GM23338 (cell line): Measurements from ENCODE around the gene PAQR8. TPM values are rescaled to one million over a fixed set of nuclear protein-coding genes. Genes with fewer than 3 reads are reported as not detected.

ENCODE experiments used
- ATAC-seq: fragments of 200-7000 bp; cut with Tn5 transposase; 3 replicates; pipeline ENCODE4 v1.9.1; 2020
- DNase-seq: peaks from one replicate; pipeline ENCODE4 v3.0.0-alpha.2; 2015; ENCODE audit warnings: low spot score
- H2AFZ ChIP-seq: fragments of 200-600 bp; sonication (generic); 2 replicates; pipeline ENCODE4 v1.8.0; 2016; ENCODE audit warnings: antibody characterized with exemption, mild to moderate bottlenecking, moderate library complexity
- H3F3A ChIP-seq: fragments of 200-600 bp; sonication (generic); replicated peaks from 2 replicates; pipeline ENCODE4 v1.8.0; 2017; ENCODE audit warnings: antibody characterized with exemption, mixed run types, low read depth
- H3K27ac ChIP-seq: fragments of 200-600 bp; sonication (generic); 2 replicates; pipeline ENCODE4 v1.6.1; 2016; ENCODE audit warnings: low read depth
- H3K27me3 ChIP-seq: fragments of 200-600 bp; sonication (generic); 2 replicates; pipeline ENCODE4 v1.8.0; 2016; ENCODE audit warnings: mild to moderate bottlenecking, mixed run types, moderate library complexity; ENCODE audit not compliant: insufficient read depth
- H3K36me3 ChIP-seq: fragments of 200-600 bp; sonication (generic); 2 replicates; pipeline ENCODE4 v1.8.0; 2016; ENCODE audit warnings: mild to moderate bottlenecking; ENCODE audit not compliant: insufficient read depth
- H3K4me1 ChIP-seq: fragments of 200-600 bp; sonication (generic); 2 replicates; pipeline ENCODE4 v1.8.0; 2016; ENCODE audit warnings: mild to moderate bottlenecking, moderate library complexity; ENCODE audit not compliant: insufficient read depth
- H3K4me2 ChIP-seq: fragments of 200-600 bp; sonication (generic); 2 replicates; pipeline ENCODE4 v1.7.1; 2017; ENCODE audit warnings: mixed run types
- H3K4me3 ChIP-seq: fragments of 200-600 bp; sonication (generic); 2 replicates; pipeline ENCODE4 v1.6.1; 2016; ENCODE audit warnings: mixed run types
- H3K79me2 ChIP-seq: fragments of 200-600 bp; sonication (generic); replicated peaks from 2 replicates; pipeline ENCODE4 v1.8.0; 2017; ENCODE audit warnings: mild to moderate bottlenecking; ENCODE audit not compliant: insufficient read depth
- H3K9me2 ChIP-seq: fragments of 200-600 bp; sonication (generic); 2 replicates; pipeline ENCODE4 v1.8.0; 2017; ENCODE audit not compliant: insufficient read depth
- H4K20me1 ChIP-seq: fragments of 200-600 bp; sonication (generic); replicated peaks from 2 replicates; pipeline ENCODE4 v1.8.0; 2017; ENCODE audit warnings: mild to moderate bottlenecking; ENCODE audit not compliant: insufficient read depth
- H3K27ac Mint-ChIP-seq: 2 replicates; pipeline ENCODE4 v1.8.0; 2020; ENCODE audit warnings: inconsistent platforms, mild to moderate bottlenecking, moderate library complexity, mixed read lengths
- H3K27me3 Mint-ChIP-seq: 3 replicates; pipeline ENCODE4 v1.8.0; 2022; ENCODE audit warnings: low read depth, mild to moderate bottlenecking, moderate library complexity, mixed read lengths, inconsistent platforms; ENCODE audit not compliant: insufficient read depth, poor library complexity
- H3K36me3 Mint-ChIP-seq: 3 replicates; pipeline ENCODE4 v1.8.0; 2021; ENCODE audit warnings: low read depth, mild to moderate bottlenecking, inconsistent platforms, moderate library complexity, mixed read lengths
- H3K4me1 Mint-ChIP-seq: 3 replicates; pipeline ENCODE4 v1.8.0; 2020; ENCODE audit warnings: mild to moderate bottlenecking, inconsistent platforms, mixed read lengths
- H3K4me3 Mint-ChIP-seq: 3 replicates; pipeline ENCODE4 v1.8.0; 2021; ENCODE audit warnings: moderate library complexity, mild to moderate bottlenecking, inconsistent platforms, mixed read lengths
- H3K9me3 Mint-ChIP-seq: 3 replicates; pipeline ENCODE4 v1.8.0; 2020; ENCODE audit warnings: moderate library complexity, mild to moderate bottlenecking, inconsistent platforms, mixed read lengths
- CREB1 ChIP-seq: fragments of 250-450 bp; sonication (Bioruptor Pico); IDR thresholded peaks from 2 replicates; pipeline ENCODE4 v1.5.0; 2020; ENCODE audit warnings: low read depth, mild to moderate bottlenecking, moderate library complexity
- EZH2 ChIP-seq: fragments of 200-600 bp; sonication (generic); IDR thresholded peaks from one replicate; pipeline ENCODE4 v1.8.0; 2017; ENCODE audit warnings: antibody characterized with exemption, mild to moderate bottlenecking, low read depth; ENCODE audit not compliant: unreplicated experiment
- EZH2phosphoT487 ChIP-seq: fragments of 200-600 bp; sonication (generic); IDR thresholded peaks from one replicate; pipeline ENCODE4 v1.8.1; 2018; ENCODE audit warnings: antibody characterized with exemption; ENCODE audit not compliant: unreplicated experiment
- JUNB ChIP-seq: IDR thresholded peaks from one replicate; pipeline ENCODE4 v1.6.1; 2016; ENCODE audit warnings: antibody characterized with exemption; ENCODE audit not compliant: unreplicated experiment
- NANOG ChIP-seq: IDR thresholded peaks from 2 replicates; pipeline ENCODE4 v1.6.1; 2016; ENCODE audit warnings: antibody characterized with exemption, borderline replicate concordance
- POLR2AphosphoS5 ChIP-seq: IDR thresholded peaks from 2 replicates; pipeline ENCODE4 v1.6.1; 2016; ENCODE audit warnings: antibody characterized with exemption, low read depth
- REST ChIP-seq: IDR thresholded peaks from one replicate; pipeline ENCODE4 v1.6.1; 2018; ENCODE audit warnings: antibody characterized with exemption; ENCODE audit not compliant: unreplicated experiment
- STAT1 ChIP-seq: IDR thresholded peaks from one replicate; pipeline ENCODE4 v1.6.1; 2016; ENCODE audit warnings: antibody characterized with exemption; ENCODE audit not compliant: unreplicated experiment
- ZNF114 ChIP-seq: fragments of 250-450 bp; sonication (Bioruptor Pico); IDR thresholded peaks from 2 replicates; pipeline ENCODE4 v1.5.0; 2020; ENCODE audit warnings: mild to moderate bottlenecking, moderate library complexity
- ZNF331 ChIP-seq: fragments of 250-450 bp; sonication (Bioruptor Pico); IDR thresholded peaks from 2 replicates; pipeline ENCODE4 v1.5.0; 2020; ENCODE audit warnings: low read depth, mild to moderate bottlenecking, moderate library complexity
- ZNF462 ChIP-seq: fragments of 250-450 bp; sonication (Bioruptor Pico); IDR thresholded peaks from 2 replicates; pipeline ENCODE4 v1.5.0; 2020; ENCODE audit warnings: mild to moderate bottlenecking, moderate library complexity
- polyA plus RNA-seq: library from polyadenylated mRNA; unstranded; fragments of >200 nt; fragmentation: Nextera tagmentation; extraction: Ambion mirVana; gene quantifications from 2 replicates; pipeline ENCODE4 v1.2.1, GENCODE V29; 2016
- total RNA-seq: library from RNA; depleted of rRNA; stranded (reverse); fragments of >200 nt; shearing (Covaris generic); gene quantifications from 2 replicates; pipeline ENCODE4 v1.2.3, GENCODE V29; 2014
- TF ChIP-seq, protein P1 (sequence below): IDR thresholded peaks from 2 replicates; pipeline ENCODE4 v1.6.1; 2016; ENCODE audit warnings: antibody characterized with exemption
- TF ChIP-seq, protein P2 (sequence below), 2 experiments: fragments of 200-600 bp in 1 of 2; sonication (generic) in 1 of 2; conservative IDR thresholded peaks; 2 replicates each; pipeline versions ENCODE4 v1.5.1 to v1.6.1; 2016 to 2017; ENCODE audit warnings: antibody characterized with exemption in 2 of 2, low read depth in 2 of 2, mild to moderate bottlenecking in 2 of 2, moderate library complexity in 1 of 2

The PAQR8 gene
- total and polyA plus RNA-seq, 2 experiments from 2014 or later, result 3.6 to 11.2 TPM

DNA sequence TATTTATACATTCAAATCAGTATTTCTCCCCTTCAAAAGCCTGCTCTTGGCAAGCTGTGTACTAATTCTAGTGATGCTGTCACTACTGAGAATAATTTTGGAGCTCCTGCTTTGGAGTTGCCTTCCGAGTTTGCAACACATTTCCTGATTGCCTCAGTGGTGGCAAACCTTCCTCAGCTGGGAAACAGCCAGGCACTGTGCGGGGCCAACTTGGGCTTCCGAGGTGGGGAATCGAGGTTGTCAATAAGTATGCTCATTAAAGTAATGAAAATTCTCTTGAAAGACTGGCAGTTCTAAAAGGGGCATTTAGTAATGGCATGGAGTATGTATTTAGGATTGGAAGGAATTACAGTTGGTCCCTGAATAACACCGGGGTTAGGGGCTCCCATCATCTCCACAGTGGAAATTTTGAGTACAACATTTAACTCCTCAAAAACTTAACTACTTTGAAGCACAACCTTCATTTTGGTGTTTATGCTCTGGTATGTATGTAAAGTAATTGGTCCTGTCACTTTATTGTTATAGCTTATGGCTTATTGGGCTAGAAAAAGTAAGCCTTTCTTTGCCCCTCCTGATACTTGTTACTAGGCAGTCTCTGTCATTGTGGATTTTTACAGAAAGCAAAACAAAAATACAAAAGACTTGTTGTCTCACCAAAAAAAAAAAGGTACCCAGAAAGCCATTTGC, 2.7 kb downstream of the PAQR8 start:
- Histone ChIP-seq H3K4me1 (peaks cover 26% of the 10 kb centered on the region), H3K79me2 (peaks cover 10% of the 10 kb centered on the region), H3K27ac (no peak overlapping the region), H3K4me3 (no peak overlapping the region), H3K9me2 (no peaks in the 10 kb centered on the region), H3F3A (0 out of 2 replicates have a peak, but pooled peaks cover 6% of the 10 kb centered on the region), H4K20me1 (peaks cover 12% of the 10 kb centered on the region; the same call in 1 of the 2 replicates), H3K4me2 (no peak overlapping the region), H3K36me3 (no peaks in the 10 kb centered on the region), H3K27me3 (peaks cover 17% of the 10 kb centered on the region), H2AFZ (no peak overlapping the region)
- Mint-ChIP-seq H3K4me3 (no peak overlapping the region), H3K27me3 (peaks cover 16% of the 10 kb centered on the region), H3K9me3 (no peaks in the 10 kb centered on the region), H3K4me1 (peaks cover 31% of the 10 kb centered on the region), H3K27ac (no peak overlapping the region), H3K36me3 (peaks cover 4% of the 10 kb centered on the region; the same call in 2 of the 3 replicates)
- no peak for DNase-seq
- no peak for ATAC-seq
- TF ChIP-seq EZH2phosphoT487 (no peak), NANOG (no peak), ZNF114 (CRISPR knock-in tag) (no peak), JUNB (no peak), CREB1 (CRISPR knock-in tag) (no peak), ZNF462 (no peak), ZNF331 (CRISPR knock-in tag) (no peak), STAT1 (no peak), EZH2 (no peak), REST (no peak), POLR2AphosphoS5 (no peak)
- TF ChIP-seq, protein P1, sequence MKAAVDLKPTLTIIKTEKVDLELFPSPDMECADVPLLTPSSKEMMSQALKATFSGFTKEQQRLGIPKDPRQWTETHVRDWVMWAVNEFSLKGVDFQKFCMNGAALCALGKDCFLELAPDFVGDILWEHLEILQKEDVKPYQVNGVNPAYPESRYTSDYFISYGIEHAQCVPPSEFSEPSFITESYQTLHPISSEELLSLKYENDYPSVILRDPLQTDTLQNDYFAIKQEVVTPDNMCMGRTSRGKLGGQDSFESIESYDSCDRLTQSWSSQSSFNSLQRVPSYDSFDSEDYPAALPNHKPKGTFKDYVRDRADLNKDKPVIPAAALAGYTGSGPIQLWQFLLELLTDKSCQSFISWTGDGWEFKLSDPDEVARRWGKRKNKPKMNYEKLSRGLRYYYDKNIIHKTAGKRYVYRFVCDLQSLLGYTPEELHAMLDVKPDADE, result no peak
- TF ChIP-seq, protein P2, sequence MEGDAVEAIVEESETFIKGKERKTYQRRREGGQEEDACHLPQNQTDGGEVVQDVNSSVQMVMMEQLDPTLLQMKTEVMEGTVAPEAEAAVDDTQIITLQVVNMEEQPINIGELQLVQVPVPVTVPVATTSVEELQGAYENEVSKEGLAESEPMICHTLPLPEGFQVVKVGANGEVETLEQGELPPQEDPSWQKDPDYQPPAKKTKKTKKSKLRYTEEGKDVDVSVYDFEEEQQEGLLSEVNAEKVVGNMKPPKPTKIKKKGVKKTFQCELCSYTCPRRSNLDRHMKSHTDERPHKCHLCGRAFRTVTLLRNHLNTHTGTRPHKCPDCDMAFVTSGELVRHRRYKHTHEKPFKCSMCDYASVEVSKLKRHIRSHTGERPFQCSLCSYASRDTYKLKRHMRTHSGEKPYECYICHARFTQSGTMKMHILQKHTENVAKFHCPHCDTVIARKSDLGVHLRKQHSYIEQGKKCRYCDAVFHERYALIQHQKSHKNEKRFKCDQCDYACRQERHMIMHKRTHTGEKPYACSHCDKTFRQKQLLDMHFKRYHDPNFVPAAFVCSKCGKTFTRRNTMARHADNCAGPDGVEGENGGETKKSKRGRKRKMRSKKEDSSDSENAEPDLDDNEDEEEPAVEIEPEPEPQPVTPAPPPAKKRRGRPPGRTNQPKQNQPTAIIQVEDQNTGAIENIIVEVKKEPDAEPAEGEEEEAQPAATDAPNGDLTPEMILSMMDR (conservative IDR thresholded peaks at IDR 0.05; ENCODE audit: low read depth in 2 of 2), result no peak
